NCI-H748 treated with DMSO at 0.1 percent for 48 hours (cell line): ENCODE results near the gene DIAPH2.
"Not testable (repeated sequence)": the region's sequence is repeated elsewhere in the genome, so short reads cannot be mapped to it uniquely, and the experiment has no call there.

Experiments used
- DNase-seq: peaks from one replicate; lab custom pipeline; 2025; lab: John Stamatoyannopoulos, UW

DIAPH2 gene

GRCh38 chrX:96719161-96719875 lies 34.7 kb downstream of the DIAPH2 start:
- DNase-seq = no peak

- no peak for DNase-seq
Measured at GRCh38 chrX:96721354-96721753, 36.7 kb downstream of the DIAPH2 start.

- DNase-seq = no peak
Measured at GRCh38 chrX:96722781-96723180, 38.1 kb downstream of the DIAPH2 start.

- DNase-seq = no peak
Measured at GRCh38 chrX:96729053-96729452, 44.4 kb downstream of the DIAPH2 start.

- no peak for DNase-seq
Measured at GRCh38 chrX:96729868-96730643, 45.4 kb downstream of the DIAPH2 start.

- not testable (repeated sequence) for DNase-seq
Measured at GRCh38 chrX:96731000-96731399, 46.4 kb downstream of the DIAPH2 start.

GRCh38 chrX:96743367-96744073 lies 58.9 kb downstream of the DIAPH2 start:
- no peak for DNase-seq

GRCh38 chrX:96752781-96753180 lies 68.1 kb downstream of the DIAPH2 start:
- DNase-seq = no peak

GRCh38 chrX:96753230-96753629 lies 68.6 kb downstream of the DIAPH2 start:
- DNase-seq = no peak

GRCh38 chrX:96756491-96756890 lies 71.8 kb downstream of the DIAPH2 start:
- DNase-seq = no peak

- DNase-seq = no peak
Measured at GRCh38 chrX:96761566-96761965, 76.9 kb downstream of the DIAPH2 start.

- no peak for DNase-seq
Measured at GRCh38 chrX:96763608-96764007, 79.0 kb downstream of the DIAPH2 start.

GRCh38 chrX:96764864-96765263 lies 80.2 kb downstream of the DIAPH2 start:
- DNase-seq = no peak

GRCh38 chrX:96770315-96770714 lies 85.7 kb downstream of the DIAPH2 start:
- DNase-seq = no peak

GRCh38 chrX:96771486-96771885 lies 86.8 kb downstream of the DIAPH2 start:
- no peak for DNase-seq

GRCh38 chrX:96774116-96774515 lies 89.5 kb downstream of the DIAPH2 start:
- no peak for DNase-seq

- DNase-seq = no peak
Measured at GRCh38 chrX:96776966-96777365, 92.3 kb downstream of the DIAPH2 start.

GRCh38 chrX:96791559-96791958 lies 106.9 kb downstream of the DIAPH2 start:
- no peak for DNase-seq

GRCh38 chrX:96792047-96792446 lies 107.4 kb downstream of the DIAPH2 start:
- DNase-seq = no peak

GRCh38 chrX:96798982-96799381 lies 114.3 kb downstream of the DIAPH2 start:
- no peak for DNase-seq

- DNase-seq = no peak
Measured at GRCh38 chrX:96807318-96807717, 122.7 kb downstream of the DIAPH2 start.

GRCh38 chrX:96820935-96821334 lies 136.3 kb downstream of the DIAPH2 start:
- DNase-seq = no peak

- DNase-seq = no peak
Measured at GRCh38 chrX:96824166-96824565, 139.5 kb downstream of the DIAPH2 start.
